ENCODE results near the gene CLN6. TPM values are rescaled to one million over a fixed set of nuclear protein-coding genes. Genes with fewer than 3 reads are reported as not detected.

Gene CLN6
- polyA plus RNA-seq, 2 donors = 17.8 to 23.5 TPM

DNA sequence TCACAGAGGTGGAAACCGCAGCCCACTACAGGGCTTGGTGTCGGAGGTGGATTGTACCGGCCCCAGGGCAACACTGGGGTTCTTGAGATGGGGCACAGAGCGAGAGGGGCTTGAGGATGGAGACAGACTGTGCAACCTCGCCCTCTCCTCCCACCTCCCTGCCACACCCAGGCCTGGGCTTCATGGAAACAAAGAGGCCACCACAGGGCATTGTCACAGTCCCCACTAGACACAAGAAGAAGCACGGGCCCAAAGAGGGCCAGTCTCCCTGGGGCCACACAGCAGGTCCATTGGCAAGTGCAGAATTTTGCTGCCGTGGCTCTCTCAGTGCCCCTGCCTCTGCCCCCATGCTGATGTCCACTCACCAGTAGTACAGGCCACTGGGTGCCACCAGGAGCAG, 20.3 kb downstream of the CLN6 start:
- 80 to 87% methylated on average over 7 of the region's 7 CpGs for WGBS, 2 donors
- no peaks in the 10 kb centered on the region for H3K36me3 ChIP-seq (ENCODE audit: control insufficient read depth in 2 of 2, insufficient read depth in 2 of 2, low read length in 1 of 2)
- no peak overlapping the region for H3K4me3 ChIP-seq (ENCODE audit: low read depth in 1 of 2, low read length in 2 of 2)
- H3K27me3 ChIP-seq (ENCODE audit: control insufficient read depth in 1 of 2, insufficient read depth in 2 of 2, low read length in 2 of 2) = no peaks in the 10 kb centered on the region
- H3K4me1 ChIP-seq (ENCODE audit: control insufficient read depth in 2 of 2, insufficient read depth in 2 of 2, low read length in 1 of 2) = peaks cover 5 to 16% of the 10 kb centered on the region in 2 donors
- no peak overlapping the region for H3K27ac ChIP-seq (ENCODE audit: low read depth in 2 of 2, low read length in 1 of 2)
- H3K9me3 ChIP-seq (ENCODE audit: control insufficient read depth in 2 of 2, insufficient read depth in 1 of 2, low read depth in 1 of 2, low read length in 1 of 2) = no peaks in the 10 kb centered on the region

DNA sequence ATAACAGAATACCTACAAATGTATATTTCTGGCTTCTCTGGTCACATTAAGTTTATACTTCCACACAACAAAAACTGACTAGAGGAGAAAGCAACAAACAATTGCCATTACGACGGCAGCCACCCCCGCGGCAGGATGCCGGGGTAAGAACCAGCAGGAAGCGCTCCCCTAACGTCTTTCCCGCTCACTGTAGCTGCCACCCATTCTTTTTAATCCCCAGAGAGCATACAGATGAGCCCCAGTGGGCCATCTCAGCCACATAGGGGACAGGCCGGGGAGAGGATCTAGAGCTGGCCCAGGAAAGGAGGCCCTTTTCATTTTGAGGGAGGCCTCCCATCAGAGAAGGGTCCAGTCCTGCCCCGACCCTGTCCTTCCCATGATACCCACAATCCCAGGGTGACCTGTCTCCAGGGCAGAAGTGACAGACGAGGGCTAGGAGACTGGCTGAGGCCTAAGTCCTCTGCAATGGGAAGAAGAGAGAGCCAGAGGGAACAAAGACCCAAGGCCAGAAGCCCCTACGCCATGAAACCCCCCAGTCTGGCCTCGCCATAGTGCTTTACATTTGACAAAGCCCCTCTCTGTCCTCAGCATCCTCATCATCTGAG, 20.8 kb downstream of the CLN6 start:
- Histone ChIP-seq H3K36me3 (ENCODE audit: control insufficient read depth in 2 of 2, insufficient read depth in 2 of 2, low read length in 1 of 2) (no peaks in the 10 kb centered on the region), H3K27me3 (ENCODE audit: control insufficient read depth in 1 of 2, insufficient read depth in 2 of 2, low read length in 2 of 2) (no peaks in the 10 kb centered on the region), H3K4me3 (ENCODE audit: low read depth in 1 of 2, low read length in 2 of 2) (no peak overlapping the region), H3K9me3 (ENCODE audit: control insufficient read depth in 2 of 2, insufficient read depth in 1 of 2, low read depth in 1 of 2, low read length in 1 of 2) (no peaks in the 10 kb centered on the region), H3K4me1 (ENCODE audit: control insufficient read depth in 2 of 2, insufficient read depth in 2 of 2, low read length in 1 of 2) (peaks cover 6 to 16% of the 10 kb centered on the region in 2 donors), H3K27ac (ENCODE audit: low read depth in 2 of 2, low read length in 1 of 2) (no peak overlapping the region)
- WGBS, 2 donors = 72 to 82% methylated on average over 13 of the region's 13 CpGs

DNA sequence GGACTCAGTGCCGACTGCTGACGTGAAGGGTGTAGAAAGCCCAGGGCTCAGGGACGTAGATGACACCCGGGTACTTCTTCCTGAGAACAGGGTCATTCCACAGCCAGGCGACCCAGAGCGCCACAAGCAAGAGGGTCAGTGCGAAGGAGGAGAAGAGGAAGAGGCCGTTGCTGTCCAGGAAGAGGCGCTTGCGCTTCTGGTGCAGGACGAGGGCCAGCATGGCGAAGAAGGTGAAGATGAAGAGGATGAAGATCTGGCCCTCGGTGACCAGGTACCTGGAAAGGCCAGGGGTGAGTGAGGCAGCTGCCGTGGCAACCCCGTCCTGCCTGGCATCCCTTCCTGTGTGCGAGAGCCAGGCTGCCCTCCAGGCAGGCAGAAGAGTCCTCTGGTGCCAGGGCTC, 21.4 kb downstream of the CLN6 start:
- Histone ChIP-seq H3K27ac (ENCODE audit: low read depth in 2 of 2, low read length in 1 of 2) (no peak overlapping the region), H3K27me3 (ENCODE audit: control insufficient read depth in 1 of 2, insufficient read depth in 2 of 2, low read length in 2 of 2) (no peaks in the 10 kb centered on the region), H3K9me3 (ENCODE audit: control insufficient read depth in 2 of 2, insufficient read depth in 1 of 2, low read depth in 1 of 2, low read length in 1 of 2) (no peaks in the 10 kb centered on the region), H3K4me3 (ENCODE audit: low read depth in 1 of 2, low read length in 2 of 2) (no peak overlapping the region), H3K36me3 (ENCODE audit: control insufficient read depth in 2 of 2, insufficient read depth in 2 of 2, low read length in 1 of 2) (no peaks in the 10 kb centered on the region), H3K4me1 (ENCODE audit: control insufficient read depth in 2 of 2, insufficient read depth in 2 of 2, low read length in 1 of 2) (peaks cover 6 to 16% of the 10 kb centered on the region in 2 donors)
- 76 to 86% methylated on average over 16 of the region's 16 CpGs for WGBS, 2 donors

DNA sequence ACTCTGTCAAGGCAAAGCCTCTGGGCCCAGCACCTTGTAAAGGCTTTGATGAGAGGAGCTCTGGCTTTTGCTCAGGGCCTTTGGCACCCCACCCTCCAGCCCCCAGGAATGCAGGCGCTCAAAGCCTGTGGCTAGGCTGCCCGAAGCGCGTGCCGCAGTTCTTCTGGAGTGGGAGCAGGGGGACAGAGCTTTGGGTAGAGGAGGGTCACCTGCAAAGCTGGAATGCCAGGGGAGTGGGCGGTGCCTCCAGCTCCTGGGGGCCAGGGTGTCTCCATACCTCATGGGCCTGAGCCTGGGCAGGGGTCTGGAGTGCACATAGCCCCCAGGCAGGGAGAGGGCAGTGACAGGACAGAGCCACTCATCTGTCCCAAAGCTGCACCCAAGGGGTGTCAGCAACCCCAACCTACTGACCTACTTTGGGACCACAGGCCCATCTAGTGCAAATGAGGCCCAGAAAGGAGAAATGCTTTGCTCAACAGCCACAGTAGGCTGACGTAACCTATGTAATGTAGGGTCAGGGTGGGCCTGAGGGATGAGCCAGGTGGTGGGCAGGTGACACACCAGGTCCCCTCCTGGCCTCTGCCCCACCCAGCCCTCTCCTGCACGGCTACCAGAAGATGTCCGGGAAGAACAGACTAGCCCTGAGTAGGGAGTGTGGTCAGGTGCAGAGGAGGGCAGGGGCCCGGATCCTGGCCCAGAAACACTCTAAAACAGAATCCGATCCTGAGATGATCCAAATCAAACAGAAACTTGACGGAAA, 22.2 kb downstream of the CLN6 start:
- Histone ChIP-seq H3K4me3 (ENCODE audit: low read depth in 1 of 2, low read length in 2 of 2) (no peak overlapping the region), H3K27ac (ENCODE audit: low read depth in 2 of 2, low read length in 1 of 2) (no peak overlapping the region), H3K4me1 (ENCODE audit: control insufficient read depth in 2 of 2, insufficient read depth in 2 of 2, low read length in 1 of 2) (peaks cover 6 to 16% of the 10 kb centered on the region in 2 donors), H3K27me3 (ENCODE audit: control insufficient read depth in 1 of 2, insufficient read depth in 2 of 2, low read length in 2 of 2) (no peaks in the 10 kb centered on the region), H3K36me3 (ENCODE audit: control insufficient read depth in 2 of 2, insufficient read depth in 2 of 2, low read length in 1 of 2) (no peaks in the 10 kb centered on the region), H3K9me3 (ENCODE audit: control insufficient read depth in 2 of 2, insufficient read depth in 1 of 2, low read depth in 1 of 2, low read length in 1 of 2) (no peaks in the 10 kb centered on the region)
- WGBS, 2 donors = 84 to 93% methylated on average over 12 of the region's 12 CpGs

DNA sequence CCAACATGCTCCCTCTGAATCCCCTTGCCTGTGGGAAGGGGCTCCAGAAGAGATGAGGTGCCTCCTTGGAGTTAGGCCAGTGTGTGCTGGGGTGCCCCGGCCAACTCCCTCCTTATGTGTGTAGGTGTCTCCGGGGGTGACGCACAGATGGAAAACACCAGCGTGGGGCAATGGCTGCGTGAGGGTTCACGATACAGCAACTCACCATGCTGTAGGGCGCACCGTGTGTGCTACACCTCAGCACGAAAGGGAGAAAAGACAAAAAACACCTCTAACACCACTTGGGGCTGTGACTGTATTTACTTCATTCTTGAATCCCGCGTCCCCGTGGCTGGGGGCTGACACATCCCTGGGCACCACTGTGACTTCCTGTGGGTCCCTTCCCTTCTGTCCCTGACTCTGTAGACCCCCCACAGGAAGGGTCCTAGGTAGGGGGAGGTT, 22.8 kb downstream of the CLN6 start:
- H3K27me3 ChIP-seq (ENCODE audit: control insufficient read depth in 1 of 2, insufficient read depth in 2 of 2, low read length in 2 of 2) = no peaks in the 10 kb centered on the region
- H3K4me3 ChIP-seq (ENCODE audit: low read depth in 1 of 2, low read length in 2 of 2) = no peak overlapping the region
- peaks cover 6 to 16% of the 10 kb centered on the region in 2 donors for H3K4me1 ChIP-seq (ENCODE audit: control insufficient read depth in 2 of 2, insufficient read depth in 2 of 2, low read length in 1 of 2)
- no peaks in the 10 kb centered on the region for H3K36me3 ChIP-seq (ENCODE audit: control insufficient read depth in 2 of 2, insufficient read depth in 2 of 2, low read length in 1 of 2)
- 90 to 92% methylated on average over 12 of the region's 12 CpGs for WGBS, 2 donors
- H3K27ac ChIP-seq (ENCODE audit: low read depth in 2 of 2, low read length in 1 of 2) = no peak overlapping the region
- no peaks in the 10 kb centered on the region for H3K9me3 ChIP-seq (ENCODE audit: control insufficient read depth in 2 of 2, insufficient read depth in 1 of 2, low read depth in 1 of 2, low read length in 1 of 2)

DNA sequence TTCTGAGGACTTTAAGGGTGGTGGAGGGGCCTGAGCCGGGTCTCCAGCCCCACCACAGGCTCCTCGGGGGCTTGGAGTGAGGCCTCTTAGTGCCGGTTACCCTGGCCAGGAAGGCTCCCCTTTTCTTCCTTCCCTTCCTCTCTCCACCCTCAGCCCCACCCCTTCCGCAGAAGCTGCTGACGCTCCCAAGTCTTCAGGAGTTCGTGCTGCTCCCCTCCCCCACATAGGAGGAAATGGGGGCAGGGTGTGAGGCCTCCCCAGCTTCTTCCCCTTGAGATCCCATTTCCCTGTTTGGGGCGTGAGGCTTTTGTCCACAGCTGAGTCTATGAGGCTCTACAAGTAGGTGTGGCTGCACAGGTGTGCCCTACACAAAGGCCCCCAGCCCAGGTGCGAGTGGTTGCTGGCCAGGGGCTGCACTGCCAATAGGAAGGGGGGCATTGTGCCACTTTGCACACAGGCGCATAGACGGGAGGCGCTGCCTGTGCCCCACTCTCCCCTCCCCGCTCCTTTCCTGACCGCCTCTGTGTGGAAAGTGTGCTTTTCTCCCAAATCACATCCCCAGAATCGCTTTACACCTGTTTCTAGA, 23.5 kb downstream of the CLN6 start:
- H3K27me3 ChIP-seq (ENCODE audit: control insufficient read depth in 1 of 2, insufficient read depth in 2 of 2, low read length in 2 of 2) = no peaks in the 10 kb centered on the region
- H3K4me3 ChIP-seq (ENCODE audit: low read depth in 1 of 2, low read length in 2 of 2) = peak overlapping the region in 1 of 2 donors; percentile 5
- peak overlapping the region; percentile 33 to 62 for H3K27ac ChIP-seq (ENCODE audit: low read depth in 2 of 2, low read length in 1 of 2)
- no peaks in the 10 kb centered on the region for H3K36me3 ChIP-seq (ENCODE audit: control insufficient read depth in 2 of 2, insufficient read depth in 2 of 2, low read length in 1 of 2)
- H3K9me3 ChIP-seq (ENCODE audit: control insufficient read depth in 2 of 2, insufficient read depth in 1 of 2, low read depth in 1 of 2, low read length in 1 of 2) = no peaks in the 10 kb centered on the region
- WGBS, 2 donors = 60 to 63% methylated on average over 14 of the region's 14 CpGs
- peaks cover 6 to 16% of the 10 kb centered on the region in 2 donors for H3K4me1 ChIP-seq (ENCODE audit: control insufficient read depth in 2 of 2, insufficient read depth in 2 of 2, low read length in 1 of 2)

DNA sequence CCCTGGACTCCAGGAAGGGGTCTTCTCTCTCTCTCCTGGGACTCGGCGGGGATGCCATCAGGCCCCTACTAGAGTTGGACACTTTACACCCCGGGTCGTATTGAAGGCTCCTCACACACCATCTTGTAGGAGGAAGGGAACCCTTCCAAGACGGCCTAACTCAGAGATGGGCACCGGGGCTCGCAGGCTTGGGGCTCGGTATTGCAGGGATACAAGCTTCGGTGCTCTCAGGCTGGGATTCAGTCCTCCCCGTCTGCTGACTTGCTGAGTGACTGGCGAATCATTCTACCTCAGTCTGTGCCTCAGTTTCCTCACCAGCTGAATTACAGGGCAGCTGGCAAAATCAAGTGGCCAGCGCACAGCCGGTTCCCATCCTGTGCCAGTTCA, 24.0 kb downstream of the CLN6 start:
- Histone ChIP-seq H3K9me3 (ENCODE audit: control insufficient read depth in 2 of 2, insufficient read depth in 1 of 2, low read depth in 1 of 2, low read length in 1 of 2) (no peaks in the 10 kb centered on the region), H3K27ac (ENCODE audit: low read depth in 2 of 2, low read length in 1 of 2) (peak overlapping the region; percentile 33 to 62), H3K4me1 (ENCODE audit: control insufficient read depth in 2 of 2, insufficient read depth in 2 of 2, low read length in 1 of 2) (peaks cover 6 to 16% of the 10 kb centered on the region in 2 donors), H3K27me3 (ENCODE audit: control insufficient read depth in 1 of 2, insufficient read depth in 2 of 2, low read length in 2 of 2) (no peaks in the 10 kb centered on the region), H3K4me3 (ENCODE audit: low read depth in 1 of 2, low read length in 2 of 2) (peak overlapping the region; percentile 5 to 20), H3K36me3 (ENCODE audit: control insufficient read depth in 2 of 2, insufficient read depth in 2 of 2, low read length in 1 of 2) (no peaks in the 10 kb centered on the region)
- WGBS, 2 donors = 69% methylated on average over 13 of the region's 13 CpGs

DNA sequence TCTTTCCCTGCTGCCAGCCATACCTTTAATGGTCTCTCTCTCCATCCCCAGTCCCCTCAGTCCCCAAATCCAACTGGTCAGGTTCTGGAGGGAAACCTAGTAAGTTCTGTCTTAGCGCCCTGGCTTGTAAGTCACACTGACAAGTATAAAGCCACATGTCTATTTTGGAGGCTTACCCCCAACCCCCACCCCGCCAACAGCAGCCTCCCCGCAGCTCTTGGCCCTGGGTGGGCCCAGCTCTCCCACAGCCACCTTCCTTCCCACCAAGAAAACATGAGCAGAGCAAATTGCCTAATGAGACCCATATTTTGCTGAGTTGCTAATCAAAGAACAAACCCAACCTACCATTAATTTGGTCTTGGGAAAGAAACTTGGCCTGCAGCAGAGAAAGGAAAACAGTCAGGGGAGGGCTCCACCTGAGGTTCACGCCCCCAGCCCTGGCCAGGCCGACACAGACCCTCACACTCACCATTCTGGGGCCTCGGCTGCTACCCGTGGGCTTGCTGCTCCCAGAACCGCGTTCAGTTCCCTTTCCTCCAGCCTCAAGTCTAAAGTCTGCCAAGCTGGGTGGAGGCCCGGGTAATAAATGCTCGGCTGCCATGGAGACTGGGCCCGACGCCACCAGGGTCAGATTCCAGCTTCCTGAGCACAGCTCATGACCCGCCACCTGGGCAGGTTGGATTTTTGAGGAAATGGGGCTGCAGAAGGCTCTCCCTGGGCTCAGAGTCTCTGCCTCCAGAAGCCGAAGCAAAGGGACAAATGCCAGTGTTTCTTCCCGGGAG, 24.6 kb downstream of the CLN6 start, which contains the start of gene CALML4:
TSS of gene CALML4 (minus strand) at position 557 of the 782 bp plus-strand sequence. CDS start at position 472, 85 bp downstream.
- Histone ChIP-seq H3K27me3 (ENCODE audit: control insufficient read depth in 1 of 2, insufficient read depth in 2 of 2, low read length in 2 of 2) (no peaks in the 10 kb centered on the region), H3K4me1 (ENCODE audit: control insufficient read depth in 2 of 2, insufficient read depth in 2 of 2, low read length in 1 of 2) (peaks cover 6 to 16% of the 10 kb centered on the region in 2 donors), H3K36me3 (ENCODE audit: control insufficient read depth in 2 of 2, insufficient read depth in 2 of 2, low read length in 1 of 2) (no peaks in the 10 kb centered on the region), H3K4me3 (ENCODE audit: low read depth in 1 of 2, low read length in 2 of 2) (peak within 1 kb of the TSS; percentile 5 to 20), H3K9me3 (ENCODE audit: control insufficient read depth in 2 of 2, insufficient read depth in 1 of 2, low read depth in 1 of 2, low read length in 1 of 2) (no peaks in the 10 kb centered on the region), H3K27ac (ENCODE audit: low read depth in 2 of 2, low read length in 1 of 2) (peak within 1 kb of the TSS; percentile 33 to 62)
- 30 to 39% methylated on average over 16 of the region's 16 CpGs for WGBS, 2 donors

DNA sequence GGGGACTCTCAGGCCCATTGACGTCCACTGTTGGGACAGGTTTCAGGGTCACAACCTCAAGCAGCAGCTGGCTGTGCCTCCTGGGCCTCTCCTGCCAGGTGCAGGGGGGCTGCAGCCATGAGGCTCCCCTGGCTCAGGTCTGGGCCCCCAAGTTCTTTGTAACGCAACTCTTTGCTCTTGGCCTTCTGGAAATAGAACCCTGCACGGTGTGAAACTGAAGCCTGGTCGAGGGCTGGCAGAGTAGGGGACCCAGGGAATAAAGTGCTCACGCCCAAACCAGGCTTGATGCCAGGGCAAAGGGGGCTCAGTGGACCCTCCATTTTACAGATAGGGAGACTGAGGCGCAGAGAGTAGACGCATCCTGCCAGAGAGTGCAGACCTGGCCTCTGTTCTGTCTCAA, 25.2 kb downstream of the CLN6 start:
- Histone ChIP-seq H3K4me3 (ENCODE audit: low read depth in 1 of 2, low read length in 2 of 2) (no peak overlapping the region), H3K27ac (ENCODE audit: low read depth in 2 of 2, low read length in 1 of 2) (no peak overlapping the region), H3K4me1 (ENCODE audit: control insufficient read depth in 2 of 2, insufficient read depth in 2 of 2, low read length in 1 of 2) (peaks cover 6 to 14% of the 10 kb centered on the region in 2 donors), H3K27me3 (ENCODE audit: control insufficient read depth in 1 of 2, insufficient read depth in 2 of 2, low read length in 2 of 2) (no peaks in the 10 kb centered on the region), H3K36me3 (ENCODE audit: control insufficient read depth in 2 of 2, insufficient read depth in 2 of 2, low read length in 1 of 2) (no peaks in the 10 kb centered on the region), H3K9me3 (ENCODE audit: control insufficient read depth in 2 of 2, insufficient read depth in 1 of 2, low read depth in 1 of 2, low read length in 1 of 2) (no peaks in the 10 kb centered on the region)
- WGBS, 2 donors = 88 to 94% methylated on average over 7 of the region's 7 CpGs
